PFSK-1 (cell line): ENCODE measurements around the gene UNG.

Experiments
- POLR2AphosphoS5 ChIP-seq: IDR thresholded peaks from 2 replicates; pipeline ENCODE4 v1.6.1; 2012; ENCODE audit warnings: low read depth, mild to moderate bottlenecking, control low read depth, low read length, moderate library complexity
- REST ChIP-seq, 2 experiments: IDR thresholded peaks; 2 replicates each; pipeline versions ENCODE4 v1.6.1 to v1.8.0; 2011 to 2012; ENCODE audit warnings: low read depth in 2 of 2, low read length in 2 of 2, control low read depth in 1 of 2, inconsistent platforms in 1 of 2, mild to moderate bottlenecking in 1 of 2, moderate library complexity in 1 of 2; ENCODE audit not compliant: insufficient read depth in 1 of 2
- SIN3A ChIP-seq: IDR thresholded peaks from 2 replicates; pipeline ENCODE4 v1.6.1; 2012; ENCODE audit warnings: mild to moderate bottlenecking, low read length, moderate library complexity, borderline replicate concordance; ENCODE audit not compliant: insufficient read depth
- TAF1 ChIP-seq: IDR thresholded peaks from 2 replicates; pipeline ENCODE4 v1.6.1; 2012; ENCODE audit warnings: low read length, control low read depth, borderline replicate concordance; ENCODE audit not compliant: insufficient read depth

- TF ChIP-seq REST (IDR thresholded peaks at IDR 0.05; ENCODE audit: insufficient read depth in 1 of 2, low read depth in 2 of 2, low read length in 2 of 2) (no peak), POLR2AphosphoS5 (no peak), TAF1 (no peak), SIN3A (no peak)
Measured at GRCh38 chr12:109088818-109089217, 8.6 kb upstream of the UNG start.
